Upper lobe of right lung (tissue), 1 donor: Measurements from ENCODE around the gene PNPO. TPM values are rescaled to one million over a fixed set of nuclear protein-coding genes. Genes with fewer than 3 reads are reported as not detected.
A peak's percentile ranks its signal among the peaks of the same experiment; 100 is the strongest.

Experiments
- ATAC-seq: fragments of 200-7000 bp; cut with Tn5 transposase; one replicate; pipeline ENCODE4 v1.9.1; 2020; ENCODE audit warnings: mild to moderate bottlenecking, moderate library complexity
- DNase-seq: peaks from one replicate; pipeline ENCODE4 v3.0.0-alpha.2; 2020
- H3K27ac ChIP-seq: fragments of 200-600 bp; one replicate; pipeline ENCODE4 v1.8.0; 2022
- H3K27me3 ChIP-seq: fragments of 200-600 bp; one replicate; pipeline ENCODE4 v1.8.0; 2022; ENCODE audit warnings: mild to moderate bottlenecking
- H3K36me3 ChIP-seq: fragments of 200-600 bp; one replicate; pipeline ENCODE4 v1.8.0; 2022
- H3K4me1 ChIP-seq: fragments of 200-600 bp; one replicate; pipeline ENCODE4 v1.8.0; 2022
- H3K4me3 ChIP-seq: fragments of 200-600 bp; one replicate; pipeline ENCODE4 v1.8.0; 2022; ENCODE audit warnings: mild to moderate bottlenecking
- H3K9me3 ChIP-seq: fragments of 200-600 bp; one replicate; pipeline ENCODE4 v1.8.0; 2022
- CTCF ChIP-seq: fragments of 200-600 bp; IDR thresholded peaks from one replicate; pipeline ENCODE4 v1.8.0; 2022; ENCODE audit warnings: antibody characterized with exemption
- intact Hi-C: fragments of 100-400 bp; cut with DNase I; formaldehyde crosslinking; loops from one replicate; pipeline ENCODE4 v1.11.0; 2022
- total RNA-seq: library from RNA; stranded (reverse); fragmentation: NEBNext Ultra II Directional; extraction: Animal tissue kit (Norgen Biotek cat#: 25700); gene quantifications from one replicate; pipeline ENCODE4 v1.2.1, GENCODE V29; 2021
- donor health status: DM: no; HTN: yes; CAD: no; lungs with severe emphysema.

PNPO gene
- total RNA-seq, 1 donor from 2014 or later, result 29.4 TPM

GRCh38 chr17:47914306-47914948 lies 26.9 kb upstream of the PNPO start:
- intact Hi-C loops, result no loop called here

GRCh38 chr17:47915776-47916398 lies 25.5 kb upstream of the PNPO start:
- peak; percentile 16 for ATAC-seq
- no peaks in the 10 kb centered on the region for H3K9me3 ChIP-seq
- no peak for DNase-seq
- H3K27me3 ChIP-seq, result no peaks in the 10 kb centered on the region
- H3K4me1 ChIP-seq, result no peaks in the 10 kb centered on the region
- no peak overlapping the region for H3K27ac ChIP-seq
- no peak overlapping the region for H3K4me3 ChIP-seq
- no peak for TF ChIP-seq CTCF
- H3K36me3 ChIP-seq, result peaks cover 19% of the 10 kb centered on the region
- intact Hi-C loops, result no loop called here

More at GRCh38 chr17:47914306-47914948, 26.9 kb upstream of the PNPO start:
- Histone ChIP-seq H3K27ac (no peak overlapping the region), H3K27me3 (no peaks in the 10 kb centered on the region), H3K4me3 (no peak overlapping the region), H3K4me1 (no peaks in the 10 kb centered on the region), H3K9me3 (no peaks in the 10 kb centered on the region), H3K36me3 (peaks cover 19% of the 10 kb centered on the region)
- no peak for DNase-seq
- ATAC-seq, result no peak
- no peak for TF ChIP-seq CTCF

GRCh38 chr17:47916489-47917208 lies 24.7 kb upstream of the PNPO start:
- no peak for DNase-seq
- Histone ChIP-seq H3K27me3 (no peaks in the 10 kb centered on the region), H3K4me1 (no peaks in the 10 kb centered on the region), H3K27ac (no peak overlapping the region), H3K9me3 (no peaks in the 10 kb centered on the region), H3K36me3 (peaks cover 24% of the 10 kb centered on the region), H3K4me3 (no peak overlapping the region)
- peak; percentile 24 for ATAC-seq
- TF ChIP-seq CTCF, result no peak
- intact Hi-C loops, result no loop called here

- Histone ChIP-seq H3K27me3 (no peaks in the 10 kb centered on the region), H3K4me3 (no peak overlapping the region), H3K4me1 (no peaks in the 10 kb centered on the region), H3K36me3 (peaks cover 28% of the 10 kb centered on the region), H3K27ac (no peak overlapping the region), H3K9me3 (no peaks in the 10 kb centered on the region)
- no peak for TF ChIP-seq CTCF
- intact Hi-C loops, result no loop called here
- DNase-seq (no peak), ATAC-seq (no peak)
Measured at GRCh38 chr17:47917581-47917980, 23.8 kb upstream of the PNPO start.

- no peaks in the 10 kb centered on the region for H3K27me3 ChIP-seq
- peak; percentile 64 for ATAC-seq
- TF ChIP-seq CTCF, result no peak
Measured at GRCh38 chr17:47918006-47918405, 23.4 kb upstream of the PNPO start.

More at GRCh38 chr17:47918006-47918405, 23.4 kb upstream of the PNPO start:
- DNase-seq, result no peak
- Histone ChIP-seq H3K4me1 (no peaks in the 10 kb centered on the region), H3K36me3 (peaks cover 31% of the 10 kb centered on the region), H3K27ac (no peak overlapping the region), H3K4me3 (no peak overlapping the region), H3K9me3 (no peaks in the 10 kb centered on the region)
- intact Hi-C loops, result no loop called here
